ENCODE results near the gene DDX25. TPM values are rescaled to one million over a fixed set of nuclear protein-coding genes. Genes with fewer than 3 reads are reported as not detected.

DDX25 gene
- total RNA-seq = under 0.01 and 0.13 TPM in 2 replicates

GRCh38 chr11:125903711-125904659 lies at the start of gene DDX25:
Gene DDX25 (plus strand): TSS chr11:125904508. CDS start chr11:125904518, 10 bp downstream.

GRCh38 chr11:125887373-125888324 lies 16.7 kb upstream of the DDX25 start, which contains the start of gene HYLS1:
Gene HYLS1 (plus strand): TSS chr11:125887668. CDS start chr11:125899369, 11,701 bp downstream.

GRCh38 chr11:125902927-125903710 lies 1.2 kb upstream of the DDX25 start, which contains the start of gene PUS3:
Gene PUS3 (minus strand): TSS chr11:125903206. CDS start chr11:125896284, 6,922 bp downstream.

GRCh38 chr11:125945797-125946520 lies 41.7 kb downstream of the DDX25 start, which contains the start of gene VSIG10L2:
Gene VSIG10L2 (plus strand): TSS chr11:125946044. CDS start chr11:125946056, 12 bp downstream.

Other genes with a start within 250 kb of the DDX25 start
- not detected in 2 replicates for gene ACRV1, start 223.7 kb upstream of the DDX25 start, total RNA-seq
- gene PATE1, start 158.2 kb upstream of the DDX25 start, total RNA-seq = not detected in 2 replicates
- 0.16 TPM in 1 of 2 replicates, not detected in the other for gene PATE2, start 125.7 kb upstream of the DDX25 start, total RNA-seq
- gene PATE3, start 116.4 kb upstream of the DDX25 start, total RNA-seq = not detected in 2 replicates
- gene PATE4, start 71.2 kb upstream of the DDX25 start, total RNA-seq = under 0.01 TPM in 1 of 2 replicates, not detected in the other
- gene HYLS1, start 16.8 kb upstream of the DDX25 start, total RNA-seq = 6.8 and 7.7 TPM in 2 replicates
- 8.3 and 11.3 TPM in 2 replicates for gene PUS3, start 1.3 kb upstream of the DDX25 start, total RNA-seq
- gene VSIG10L2, start 41.5 kb downstream of the DDX25 start, total RNA-seq = not detected in 2 replicates
- gene CDON, start 158.4 kb downstream of the DDX25 start, total RNA-seq = 0.81 and 7.0 TPM in 2 replicates